Gastrocnemius medialis (tissue), 4 donors: ENCODE measurements around the gene SPTLC3. TPM values are rescaled to one million over a fixed set of nuclear protein-coding genes. Genes with fewer than 3 reads are reported as not detected.

ENCODE experiments used
- ATAC-seq, 2 donors: fragments of 150-250 bp; one replicate each; pipeline ENCODE4 v1.9.1; 2016
- DNase-seq, 2 donors: peaks; one replicate each; pipeline ENCODE4 v3.0.0-alpha.2; 2019
- H3K27ac ChIP-seq, 4 donors: fragments of 200-600 bp; sonication (generic); 1 replicate in 1 of 4; 2 replicates in 3 of 4; pipeline ENCODE4 v1.5.1; 2016 to 2018; ENCODE audit warnings: mild to moderate bottlenecking in 2 of 4, moderate library complexity in 1 of 4
- H3K27me3 ChIP-seq, 3 donors: fragments of 200-600 bp; sonication (generic) in 2 of 3; 1 replicate in 1 of 3; 2 replicates in 2 of 3; pipeline versions ENCODE4 v1.5.1 to v1.6.0; 2016 to 2019; ENCODE audit warnings: mild to moderate bottlenecking in 1 of 3, moderate library complexity in 1 of 3
- H3K36me3 ChIP-seq, 2 donors: fragments of 200-600 bp; sonication (generic) in 1 of 2; one replicate each; pipeline ENCODE4 v1.5.1; 2017 to 2018
- H3K4me1 ChIP-seq, 2 donors: fragments of 200-600 bp; sonication (generic) in 1 of 2; one replicate each; pipeline ENCODE4 v1.5.1; 2016 to 2017; ENCODE audit warnings: mild to moderate bottlenecking in 2 of 2
- H3K4me3 ChIP-seq, 4 donors: fragments of 200-600 bp; sonication (generic) in 3 of 4; 1 replicate in 1 of 4; 2 replicates in 3 of 4; pipeline ENCODE4 v1.5.1; 2016 to 2019; ENCODE audit warnings: mild to moderate bottlenecking in 2 of 4
- H3K9me3 ChIP-seq, 3 donors: fragments of 200-600 bp; sonication (generic) in 2 of 3; 1 replicate in 1 of 3; 2 replicates in 2 of 3; pipeline ENCODE4 v1.5.1; 2016 to 2019
- CTCF ChIP-seq, 5 experiments: fragments of 450-650 bp in 3 of 5; fragments of 200-600 bp in 2 of 5; sonication (generic) in 2 of 5; IDR thresholded peaks in 4 of 5; conservative IDR thresholded peaks in 1 of 5; 1 replicate in 4 of 5; 2 replicates in 1 of 5; pipeline ENCODE4 v1.5.1; 2016 to 2019; ENCODE audit warnings: antibody characterized with exemption in 5 of 5, mild to moderate bottlenecking in 3 of 5, moderate library complexity in 3 of 5
- POLR2A ChIP-seq, 2 donors: fragments of 450-650 bp; IDR thresholded peaks; one replicate each; pipeline ENCODE4 v1.6.1; 2017; ENCODE audit warnings: antibody characterized with exemption in 2 of 2, mild to moderate bottlenecking in 2 of 2, moderate library complexity in 2 of 2
- in situ Hi-C, 4 donors: fragments of 200-750 bp; cut with MboI; loops; one replicate each; pipeline versions ENCODE4 v1.15.0 to v1.8.0; 2017; ENCODE audit warnings: low sequenced_read_pairs in 4 of 4
- intact Hi-C: fragments of 100-400 bp; cut with DNase I; formaldehyde crosslinking; loops from one replicate; pipeline ENCODE4 v1.15.1; 2023; ENCODE audit warnings: low total_unique reads
- total RNA-seq, 4 donors: library from RNA; depleted of rRNA; stranded (reverse); fragments of >200 nt; gene quantifications; one replicate each; pipeline versions ENCODE4 v1.1.0 to v1.2.3, GENCODE V29; 2016

Gene SPTLC3
- total RNA-seq, 4 donors from 2014 or later = 0.46 to 2.4 (median 1.2) TPM

GRCh38 chr20:13105864-13106457, 97.2 kb downstream of the SPTLC3 start:
- H3K4me3 ChIP-seq = no peak overlapping the region
- in situ Hi-C loops = loop anchor here (10.0 to 25.0 kb wide), 5 partner anchors 181 to 1431 kb away; no protein-coding TSS in a partner anchor
- ATAC-seq = no peak
- no peaks in the 10 kb centered on the region for H3K9me3 ChIP-seq
- no peaks in the 10 kb centered on the region for H3K27me3 ChIP-seq
- TF ChIP-seq CTCF (IDR thresholded peaks at IDR 0.05 in 4 of 5, conservative IDR thresholded peaks at IDR 0.05 in 1 of 5) (peak in 4 of 5 experiments; percentile 46 to 77 (median 59)), POLR2A (IDR thresholded peaks at IDR 0.05) (no peak)
- no peaks in the 10 kb centered on the region for H3K4me1 ChIP-seq
- DNase-seq = no peak
- H3K27ac ChIP-seq = no peak overlapping the region
- H3K36me3 ChIP-seq = no peaks in the 10 kb centered on the region
- intact Hi-C loops = loop anchor here (1.0 to 5.0 kb wide), 3 partner anchors 139 to 1430 kb away; no protein-coding TSS in a partner anchor

GRCh38 chr20:13109658-13110057, 100.9 kb downstream of the SPTLC3 start:
- ATAC-seq (no peak), DNase-seq (no peak)
- Histone ChIP-seq H3K4me1 (no peaks in the 10 kb centered on the region), H3K27me3 (no peaks in the 10 kb centered on the region), H3K36me3 (no peaks in the 10 kb centered on the region), H3K4me3 (no peak overlapping the region), H3K9me3 (no peaks in the 10 kb centered on the region), H3K27ac (no peak overlapping the region)
- intact Hi-C loops = loop anchor here (5.0 kb wide), 1 partner anchor 142 kb away; no protein-coding TSS in a partner anchor
- in situ Hi-C loops = loop anchor here (10.0 to 25.0 kb wide), 8 partner anchors 155 to 1435 kb away; no protein-coding TSS in a partner anchor
- TF ChIP-seq CTCF (IDR thresholded peaks at IDR 0.05 in 4 of 5, conservative IDR thresholded peaks at IDR 0.05 in 1 of 5) (no peak), POLR2A (IDR thresholded peaks at IDR 0.05) (no peak)

DNA sequence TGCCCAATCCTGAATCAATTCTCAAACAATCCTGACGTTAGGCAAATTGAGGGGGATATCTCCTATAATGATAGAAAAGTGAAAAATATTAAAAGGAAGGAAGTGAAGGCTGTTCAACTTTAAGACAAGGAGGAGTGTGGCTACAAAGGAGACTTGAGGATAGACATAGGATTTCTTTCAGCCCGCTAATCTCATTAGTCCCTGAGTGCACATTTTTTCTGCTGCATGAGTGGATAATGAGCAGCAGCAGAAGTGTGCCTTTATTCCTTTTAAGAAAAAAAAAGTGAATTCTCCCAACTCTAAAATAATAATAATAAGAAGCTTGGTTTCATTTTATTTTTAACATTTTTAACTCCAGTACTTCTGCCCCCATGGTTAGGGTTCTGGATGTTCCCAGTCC, 102.0 kb downstream of the SPTLC3 start:
- Histone ChIP-seq H3K9me3 (no peaks in the 10 kb centered on the region), H3K36me3 (no peaks in the 10 kb centered on the region), H3K27ac (no peak overlapping the region), H3K4me3 (no peak overlapping the region), H3K27me3 (no peaks in the 10 kb centered on the region), H3K4me1 (no peaks in the 10 kb centered on the region)
- intact Hi-C loops = no loop called here
- no peak for DNase-seq
- in situ Hi-C loops = loop anchor here (10.0 to 25.0 kb wide), 6 partner anchors 154 to 664 kb away; no protein-coding TSS in a partner anchor
- no peak for ATAC-seq
- TF ChIP-seq CTCF (IDR thresholded peaks at IDR 0.05 in 4 of 5, conservative IDR thresholded peaks at IDR 0.05 in 1 of 5) (no peak), POLR2A (IDR thresholded peaks at IDR 0.05) (no peak)

DNA sequence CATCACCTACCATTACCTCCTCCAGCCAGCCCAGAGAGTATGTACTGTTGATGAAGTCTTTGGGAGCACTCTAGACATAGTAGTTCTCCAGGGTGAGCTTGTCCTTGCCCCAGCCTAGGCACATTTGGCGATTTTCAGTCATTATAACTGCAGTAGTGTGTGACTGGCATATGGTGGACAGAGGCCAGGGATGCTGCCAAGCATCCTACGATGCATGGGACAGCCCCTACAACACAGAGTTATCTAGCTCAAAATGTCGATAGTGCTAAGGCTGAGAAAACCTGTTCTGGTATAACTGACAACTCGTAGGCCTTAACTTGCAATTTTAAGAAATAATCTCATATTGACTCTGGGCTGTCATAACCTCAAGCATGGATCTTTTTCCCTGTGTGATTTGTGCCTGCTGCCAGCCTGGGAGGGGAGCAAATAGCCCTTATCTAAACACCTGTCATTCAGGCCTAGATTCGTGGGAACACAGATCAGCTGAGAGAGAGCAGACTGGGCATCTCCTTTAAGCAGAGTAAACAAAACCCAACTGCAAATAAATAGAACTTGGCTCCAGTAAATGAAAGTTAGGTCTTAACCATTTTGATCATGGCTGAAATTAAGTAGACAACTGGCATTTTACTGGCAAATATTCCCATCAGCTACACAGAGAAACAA, 102.6 kb downstream of the SPTLC3 start:
- intact Hi-C loops = no loop called here
- no peak overlapping the region for H3K27ac ChIP-seq
- TF ChIP-seq CTCF (IDR thresholded peaks at IDR 0.05 in 4 of 5, conservative IDR thresholded peaks at IDR 0.05 in 1 of 5) (no peak), POLR2A (IDR thresholded peaks at IDR 0.05) (no peak)
- no peaks in the 10 kb centered on the region for H3K27me3 ChIP-seq
- DNase-seq (no peak), ATAC-seq (no peak)
- H3K4me1 ChIP-seq = no peaks in the 10 kb centered on the region
- H3K36me3 ChIP-seq = no peaks in the 10 kb centered on the region
- in situ Hi-C loops = loop anchor here (10.0 to 25.0 kb wide), 6 partner anchors 153 to 663 kb away; no protein-coding TSS in a partner anchor
- no peak overlapping the region for H3K4me3 ChIP-seq
- no peaks in the 10 kb centered on the region for H3K9me3 ChIP-seq
